HFF-Myc (cell line): ENCODE results near the gene SERP1.

Source experiments
- DNase-seq: peaks from one replicate; pipeline ENCODE4 v3.0.0-alpha.2; 2011; ENCODE audit warnings: low read depth; ENCODE audit errors: extremely low read depth
- H3K4me3 ChIP-seq: replicated peaks from 2 replicates; pipeline ENCODE4 v1.5.1; 2011; ENCODE audit warnings: low read depth, mild to moderate bottlenecking, control low read depth, low read length
- CTCF ChIP-seq: IDR thresholded peaks from 2 replicates; pipeline ENCODE4 v1.5.1; 2012; ENCODE audit warnings: mild to moderate bottlenecking, low read depth, low read length, control low read depth; ENCODE audit errors: missing control alignments

SERP1 gene

GRCh38 chr3:150527464-150528255 is 18.6 kb downstream of the SERP1 start:
- TF ChIP-seq CTCF = no peak
- no peak overlapping the region for H3K4me3 ChIP-seq
- no peak for DNase-seq

DNA sequence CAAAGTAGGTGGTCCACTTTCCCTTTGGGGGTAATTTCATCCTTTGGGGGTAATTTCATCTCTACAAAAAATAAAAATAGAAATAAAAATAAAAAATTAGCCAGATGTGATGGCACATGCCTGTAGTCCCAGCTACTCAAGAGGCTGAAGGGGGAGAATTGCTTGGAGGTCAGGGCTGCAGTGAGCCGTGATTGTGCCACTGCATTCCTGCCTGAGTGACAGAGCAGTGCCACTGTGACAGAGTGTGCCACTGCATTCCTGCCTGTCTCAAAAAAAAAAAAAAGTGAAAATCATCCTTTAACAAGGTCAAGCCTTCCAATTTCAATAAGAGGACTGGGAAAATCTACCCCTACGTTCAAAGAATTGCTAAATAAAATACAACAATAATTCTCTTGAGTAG is 22.8 kb downstream of the SERP1 start:
- no peak for TF ChIP-seq CTCF
- no peak for DNase-seq

DNA sequence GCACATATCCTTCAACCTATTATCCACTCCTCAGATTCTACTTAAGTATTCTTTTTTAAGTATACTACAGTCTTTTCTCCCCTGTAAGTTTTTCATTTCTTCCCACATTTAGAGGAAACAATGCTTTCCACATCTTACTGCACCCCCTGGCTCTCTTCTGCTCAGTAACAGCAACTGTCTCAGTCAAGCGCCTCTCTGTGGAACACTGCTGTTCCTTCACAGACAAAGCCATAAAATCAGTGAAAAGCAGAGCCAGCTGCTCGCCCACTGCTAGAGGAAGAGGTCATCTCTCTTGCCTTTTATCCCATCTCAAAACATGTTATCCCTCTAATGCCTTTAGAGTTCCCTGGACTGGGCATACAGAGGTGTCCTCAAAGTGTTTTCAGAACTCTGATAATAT is 24.8 kb downstream of the SERP1 start:
- no peak overlapping the region for H3K4me3 ChIP-seq
- no peak for TF ChIP-seq CTCF
- DNase-seq = no peak

More for the DNA sequence above, 22.8 kb downstream of the SERP1 start:
- H3K4me3 ChIP-seq = no peak overlapping the region

GRCh38 chr3:150520408-150520807 is 25.9 kb downstream of the SERP1 start:
- TF ChIP-seq CTCF = no peak
- no peak overlapping the region for H3K4me3 ChIP-seq
- no peak for DNase-seq

GRCh38 chr3:150519026-150519425 is 27.3 kb downstream of the SERP1 start:
- no peak for DNase-seq
- no peak for TF ChIP-seq CTCF
- H3K4me3 ChIP-seq = no peak overlapping the region

DNA sequence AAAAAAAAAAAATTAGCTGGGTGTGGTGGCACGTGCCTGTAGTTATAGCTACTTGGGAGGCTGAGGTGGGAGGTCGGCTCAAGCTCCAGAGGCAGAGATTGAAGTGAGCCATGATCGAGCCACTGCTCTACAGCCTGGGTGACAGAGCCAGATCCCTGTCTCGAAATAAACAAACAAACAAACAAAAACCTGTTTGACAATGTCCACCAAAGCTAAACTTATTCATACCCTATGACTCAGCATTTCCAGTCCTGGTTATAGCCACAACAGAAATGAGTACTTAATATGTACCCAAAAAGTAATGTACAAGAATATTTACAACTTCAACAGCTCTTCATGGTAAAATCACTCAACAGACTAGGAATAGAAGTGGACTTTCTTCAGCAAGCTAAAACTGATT is 31.1 kb downstream of the SERP1 start:
- no peak for TF ChIP-seq CTCF
- no peak overlapping the region for H3K4me3 ChIP-seq
- no peak for DNase-seq

GRCh38 chr3:150511122-150511821 is 35.0 kb downstream of the SERP1 start:
- no peak overlapping the region for H3K4me3 ChIP-seq
- TF ChIP-seq CTCF = no peak
- DNase-seq = no peak
